ENCODE measurements around the gene SBNO2.
A peak's percentile ranks its signal among the peaks of the same experiment; 100 is the strongest.

Gene SBNO2

DNA sequence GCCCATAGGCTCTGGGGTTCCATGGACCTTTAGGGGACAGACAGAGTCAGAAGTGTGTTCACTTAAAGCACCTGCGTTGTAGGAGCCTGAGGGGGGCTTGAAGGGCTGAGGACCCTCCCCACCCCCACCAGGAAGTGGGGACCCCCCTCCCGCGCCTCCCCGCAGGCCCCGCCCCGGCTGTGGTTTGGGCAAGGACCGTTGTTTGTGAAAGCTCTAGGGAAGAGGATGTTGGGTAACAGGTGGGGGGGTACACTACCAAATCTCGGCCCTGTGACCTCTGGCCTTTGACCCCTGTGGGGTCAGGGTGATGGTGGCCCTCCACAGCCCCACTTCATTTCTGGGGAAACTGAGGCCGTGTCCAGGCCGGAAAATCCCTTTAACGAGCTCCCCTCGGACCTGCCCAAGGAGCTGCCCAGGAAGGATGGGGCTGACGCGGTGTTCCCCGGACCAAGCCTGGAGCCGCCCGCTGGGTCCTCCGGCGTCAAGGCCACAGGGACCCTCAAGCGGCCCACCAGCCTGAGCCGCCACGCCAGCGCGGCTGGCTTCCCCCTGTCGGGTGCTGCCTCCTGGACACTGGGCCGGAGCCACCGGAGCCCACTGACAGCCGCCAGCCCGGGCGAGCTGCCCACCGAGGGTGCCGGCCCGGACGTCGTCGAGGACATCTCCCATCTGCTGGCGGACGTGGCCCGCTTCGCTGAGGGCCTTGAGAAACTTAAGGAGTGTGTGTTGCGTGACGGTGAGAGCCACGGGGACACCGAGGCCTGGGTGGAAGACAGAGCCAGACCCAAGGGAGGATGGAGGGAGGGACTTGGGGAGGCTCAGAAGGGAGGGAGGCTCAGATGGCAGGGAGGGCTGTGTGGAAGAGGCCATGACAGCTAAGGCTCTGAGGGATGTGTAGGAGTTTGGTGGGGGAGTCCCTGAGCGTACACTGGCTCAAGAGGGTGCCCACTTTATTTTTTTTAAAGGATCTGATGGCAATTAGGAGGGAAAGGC, 105.8 kb downstream of the SBNO2 start:
- DNase-seq, result no peak

DNA sequence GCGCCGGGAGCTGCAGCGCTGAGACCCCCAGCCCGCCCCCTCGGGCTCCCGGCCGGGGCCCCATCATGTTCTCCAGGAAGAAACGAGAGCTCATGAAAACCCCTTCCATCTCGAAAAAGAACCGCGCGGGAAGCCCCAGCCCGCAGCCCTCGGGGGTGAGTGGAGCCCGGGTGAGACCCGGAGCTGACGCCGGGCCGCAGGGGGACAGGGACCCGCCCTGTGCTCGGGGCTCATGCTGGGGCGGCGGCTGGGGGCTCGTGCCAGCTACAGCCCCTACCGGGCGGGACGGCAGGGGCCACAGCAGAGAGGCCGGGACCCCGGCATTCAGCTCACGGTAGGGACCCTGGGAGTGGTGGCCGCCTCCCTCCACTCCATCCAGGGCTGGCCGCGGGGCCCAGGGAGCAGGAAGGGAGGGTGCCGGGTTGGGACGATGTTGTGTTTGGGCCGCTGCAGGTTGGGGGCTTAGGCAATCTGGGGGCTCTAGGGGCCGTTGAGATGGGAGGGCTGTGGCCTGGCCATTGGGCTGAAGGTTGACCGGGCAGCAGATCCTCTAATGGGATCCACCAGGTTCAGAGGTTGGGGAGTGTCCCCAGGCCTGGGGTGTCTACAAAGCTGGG, 106.6 kb downstream of the SBNO2 start:
- no peak for DNase-seq

DNA sequence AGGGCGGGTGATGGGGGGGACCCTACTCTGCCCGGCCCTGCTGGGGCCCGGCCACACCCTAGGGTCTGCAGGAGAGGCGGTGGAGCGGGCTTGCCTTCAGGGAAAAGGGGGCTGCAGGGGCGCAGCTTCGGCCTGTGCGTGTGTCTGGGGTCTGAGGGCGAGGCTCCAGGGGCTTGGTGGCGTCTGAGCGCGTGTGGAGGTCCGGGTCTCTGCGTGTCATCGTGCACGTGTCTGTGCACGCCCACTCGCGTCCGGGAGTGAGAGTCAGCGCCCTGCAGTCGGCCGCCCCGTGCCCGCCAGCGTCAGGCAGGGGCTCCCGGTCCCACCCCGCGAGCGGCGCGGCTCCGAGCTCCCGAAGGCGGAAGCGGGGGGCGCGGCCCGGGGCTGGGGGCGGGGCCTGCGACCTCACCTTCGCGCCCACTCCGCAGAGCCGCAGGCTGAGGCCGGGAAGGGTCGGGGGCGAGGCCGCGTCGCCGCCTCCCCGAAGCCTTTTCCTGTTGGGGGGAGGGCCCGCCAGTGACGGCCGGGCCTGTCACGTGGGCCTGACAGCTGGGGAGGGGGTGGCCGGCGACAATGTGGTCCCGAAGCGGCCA, 107.2 kb downstream of the SBNO2 start, which contains the start of gene ARHGAP45:
Gene ARHGAP45, plus strand, starts transcription at position 420 of the 593 bp plus-strand sequence. CDS start 239 bp downstream, outside the sequence.
- no peak for DNase-seq

DNA sequence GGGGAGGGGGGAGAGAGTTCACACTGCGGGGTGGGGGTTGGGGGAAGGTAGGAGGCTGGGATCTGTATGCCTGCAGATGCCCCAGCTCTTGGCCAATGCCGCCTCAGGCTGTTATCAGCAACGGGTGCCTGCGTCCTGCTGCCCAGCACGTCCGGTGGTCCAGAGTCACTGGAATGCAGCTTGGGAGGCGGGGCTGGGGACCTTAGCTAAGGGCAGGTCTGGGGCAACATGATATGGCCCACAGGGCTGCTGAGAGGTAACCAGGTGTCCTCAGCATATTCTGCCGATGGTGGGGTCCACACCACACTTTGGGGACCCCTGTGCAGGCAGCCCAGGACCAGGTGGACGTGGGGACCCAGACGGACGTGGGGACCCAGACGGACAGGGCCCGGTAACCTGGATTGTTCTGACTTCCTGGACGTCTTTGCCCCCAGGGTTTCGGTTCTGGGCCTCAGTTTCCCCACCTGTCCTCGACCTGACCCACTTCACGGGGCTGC, 107.8 kb downstream of the SBNO2 start:
- no peak for DNase-seq

DNA sequence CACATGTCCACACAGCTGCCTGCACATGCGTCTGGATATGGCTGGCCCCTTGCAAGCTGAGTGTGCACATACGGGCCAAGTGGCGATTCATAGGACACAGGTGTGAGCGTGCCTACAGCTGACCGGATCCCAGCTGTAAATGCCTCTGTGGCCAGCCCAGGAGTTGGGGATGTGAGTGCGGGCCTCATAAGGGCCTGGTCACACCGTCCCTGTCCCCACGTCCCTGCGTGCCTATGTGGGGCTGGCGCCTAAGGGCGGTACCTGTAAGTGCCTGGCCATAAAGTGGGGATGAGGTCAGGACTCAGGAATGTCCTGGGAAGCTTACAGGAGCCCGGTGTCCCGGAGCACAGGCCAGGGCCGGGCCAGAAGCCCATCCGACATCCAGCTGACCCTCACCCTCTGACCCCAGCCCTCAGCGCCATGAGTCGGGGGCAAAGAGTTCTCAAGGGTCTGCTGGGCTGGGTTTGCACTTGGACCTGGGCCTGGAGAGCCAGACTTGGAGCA, 108.4 kb downstream of the SBNO2 start:
- no peak for DNase-seq

DNA sequence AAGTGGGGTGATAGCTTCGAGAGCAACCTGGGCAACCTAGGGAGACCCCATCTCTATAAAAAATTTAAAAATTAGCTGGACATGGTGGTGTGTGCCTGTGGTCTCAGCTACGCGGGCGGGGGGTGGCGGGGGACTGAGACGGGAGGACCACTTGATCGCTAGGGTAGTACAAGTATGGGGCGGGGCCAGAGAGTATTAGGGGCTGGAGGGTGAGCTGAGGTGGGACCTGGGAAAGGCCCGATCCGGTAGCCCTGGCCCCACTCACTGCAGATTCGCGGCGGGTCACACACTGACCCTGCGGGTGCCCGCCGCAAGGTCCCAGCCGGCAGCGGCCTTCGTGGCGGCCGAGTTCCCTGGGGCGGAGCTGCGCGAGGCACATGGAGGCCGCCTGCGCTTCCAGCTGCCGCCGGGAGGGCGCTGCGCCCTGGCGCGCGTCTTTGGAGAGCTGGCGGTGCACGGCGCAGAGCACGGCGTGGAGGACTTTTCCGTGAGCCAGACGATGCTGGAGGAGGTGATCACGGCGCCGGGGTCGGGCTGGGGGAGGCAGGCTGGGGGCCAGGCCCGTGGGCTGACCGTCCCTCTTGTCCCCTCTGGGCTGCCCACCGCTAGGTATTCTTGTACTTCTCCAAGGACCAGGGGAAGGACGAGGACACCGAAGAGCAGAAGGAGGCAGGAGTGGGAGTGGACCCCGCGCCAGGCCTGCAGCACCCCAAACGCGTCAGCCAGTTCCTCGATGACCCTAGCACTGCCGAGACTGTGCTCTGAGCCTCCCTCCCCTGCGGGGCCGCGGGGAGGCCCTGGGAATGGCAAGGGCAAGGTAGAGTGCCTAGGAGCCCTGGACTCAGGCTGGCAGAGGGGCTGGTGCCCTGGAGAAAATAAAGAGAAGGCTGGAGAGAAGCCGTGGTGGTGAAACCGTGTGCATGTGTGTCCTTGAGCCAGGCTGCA, 109.1 kb downstream of the SBNO2 start:
- DNase-seq, result peak; percentile 54

DNA sequence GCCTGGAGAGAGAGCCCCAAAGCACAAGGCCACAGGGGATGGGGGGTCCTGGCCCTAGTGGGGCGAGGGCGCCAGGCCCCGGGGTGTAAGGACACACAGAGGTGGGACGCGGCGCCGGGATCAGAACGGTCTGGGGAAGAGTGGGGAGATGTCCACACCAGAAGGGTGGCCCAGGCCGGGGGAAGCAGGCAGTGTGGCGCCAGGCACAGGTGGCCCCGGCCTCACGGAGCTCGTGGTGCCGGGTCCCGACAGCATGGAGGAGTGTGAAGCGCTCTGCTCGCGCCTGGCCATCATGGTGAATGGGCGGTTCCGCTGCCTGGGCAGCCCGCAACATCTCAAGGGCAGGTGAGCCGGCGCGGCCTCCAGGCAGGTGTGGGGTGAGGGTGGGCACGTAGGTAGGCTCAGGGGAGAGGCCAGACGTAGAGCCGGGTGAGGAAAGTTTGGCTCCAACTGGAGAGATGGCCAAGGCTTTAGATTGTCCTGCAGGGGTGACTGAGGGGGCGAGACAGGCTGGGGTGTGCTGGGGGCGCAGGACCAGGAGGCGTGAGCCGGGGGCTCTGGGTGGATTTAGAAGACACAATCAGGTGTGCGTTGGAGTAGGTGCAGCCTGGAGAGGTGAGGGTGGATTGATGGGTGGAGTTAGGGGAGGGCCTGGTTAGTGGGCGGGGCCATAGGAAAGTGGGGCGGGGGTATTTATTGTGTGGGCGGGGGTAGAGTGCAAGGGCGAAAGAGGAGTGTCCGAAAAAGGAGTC, 110.0 kb downstream of the SBNO2 start:
- no peak for DNase-seq

DNA sequence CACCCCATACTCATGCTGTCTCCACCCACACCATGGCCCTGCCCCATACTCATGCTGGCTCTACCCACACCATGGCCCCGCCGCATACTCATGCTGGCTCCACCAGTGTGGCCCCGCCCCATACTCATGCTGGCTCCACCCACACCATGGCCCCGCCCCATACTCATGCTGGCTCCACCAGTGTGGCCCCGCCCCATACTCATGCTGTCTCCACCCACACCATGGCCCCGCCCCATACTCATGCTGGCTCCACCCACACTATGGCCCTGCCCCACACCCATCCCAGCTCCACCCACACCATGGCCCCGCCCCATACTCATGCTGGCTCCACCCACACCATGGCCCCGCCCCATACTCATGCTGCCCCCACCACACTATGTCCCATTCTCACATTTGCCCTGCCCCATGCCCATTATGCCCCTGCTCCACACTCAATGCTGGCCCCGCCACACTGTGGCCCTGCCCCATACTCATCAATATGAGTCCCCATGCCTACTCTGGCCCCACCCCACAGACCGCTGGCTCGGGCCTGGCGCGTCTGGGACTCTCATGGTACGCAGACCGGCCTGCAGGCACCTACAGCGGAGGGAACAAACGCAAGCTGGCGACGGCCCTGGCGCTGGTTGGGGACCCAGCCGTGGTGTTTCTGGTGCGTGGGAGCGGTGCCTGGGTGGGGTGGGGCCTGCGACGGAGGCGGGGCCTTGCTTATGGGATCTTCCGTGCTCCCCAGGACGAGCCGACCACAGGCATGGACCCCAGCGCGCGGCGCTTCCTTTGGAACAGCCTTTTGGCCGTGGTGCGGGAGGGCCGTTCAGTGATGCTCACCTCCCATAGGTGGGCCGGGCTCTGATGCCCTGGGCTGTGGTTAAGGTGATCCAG, 110.8 kb downstream of the SBNO2 start:
- no peak for DNase-seq

DNA sequence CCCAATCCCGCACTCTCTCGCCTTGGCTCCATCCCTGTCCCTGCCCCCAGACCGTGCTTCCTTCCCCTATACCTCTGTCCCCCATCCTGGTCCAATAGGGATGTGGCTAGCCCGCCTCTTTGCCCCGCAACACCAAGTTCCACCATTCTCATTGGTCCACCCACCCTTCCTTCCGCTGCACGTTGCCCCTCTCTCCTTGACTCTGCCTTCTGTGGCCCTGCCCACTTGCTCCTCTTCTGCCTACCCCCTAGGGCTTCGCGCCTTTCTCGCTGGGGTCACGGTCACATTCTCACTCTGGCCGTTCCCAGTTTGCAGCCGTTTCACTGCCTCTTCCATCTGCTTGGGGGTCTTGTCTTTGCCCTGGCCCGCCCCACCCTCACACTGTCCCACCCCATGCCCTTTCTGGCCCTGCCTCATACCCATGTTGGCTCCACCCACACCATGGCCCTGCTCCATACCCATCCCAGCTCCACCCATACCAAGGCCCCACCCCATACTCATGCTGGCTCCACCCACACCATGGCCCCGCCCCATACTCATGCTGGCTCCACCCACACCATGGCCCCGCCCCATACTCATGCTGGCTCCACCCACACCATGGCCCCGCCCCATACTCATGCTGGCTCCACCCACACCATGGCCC, 111.6 kb downstream of the SBNO2 start:
- DNase-seq, result no peak

DNA sequence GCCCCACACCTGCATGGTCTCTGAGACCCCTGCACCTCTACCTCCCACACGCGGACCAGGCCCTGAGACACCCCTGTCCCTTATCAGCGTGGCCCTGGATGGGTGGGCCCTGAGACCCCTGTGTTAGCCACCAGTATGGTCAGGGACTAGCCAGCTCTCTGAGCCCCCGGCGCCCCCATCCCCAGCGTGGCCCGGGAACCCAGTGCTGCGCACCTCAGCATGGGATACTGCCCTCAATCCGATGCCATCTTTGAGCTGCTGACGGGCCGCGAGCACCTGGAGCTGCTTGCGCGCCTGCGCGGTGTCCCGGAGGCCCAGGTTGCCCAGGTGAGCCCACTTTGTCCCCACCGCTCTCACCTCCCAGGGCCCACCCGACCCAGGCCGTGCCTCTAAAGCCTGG, 112.1 kb downstream of the SBNO2 start:
- DNase-seq, result no peak

DNA sequence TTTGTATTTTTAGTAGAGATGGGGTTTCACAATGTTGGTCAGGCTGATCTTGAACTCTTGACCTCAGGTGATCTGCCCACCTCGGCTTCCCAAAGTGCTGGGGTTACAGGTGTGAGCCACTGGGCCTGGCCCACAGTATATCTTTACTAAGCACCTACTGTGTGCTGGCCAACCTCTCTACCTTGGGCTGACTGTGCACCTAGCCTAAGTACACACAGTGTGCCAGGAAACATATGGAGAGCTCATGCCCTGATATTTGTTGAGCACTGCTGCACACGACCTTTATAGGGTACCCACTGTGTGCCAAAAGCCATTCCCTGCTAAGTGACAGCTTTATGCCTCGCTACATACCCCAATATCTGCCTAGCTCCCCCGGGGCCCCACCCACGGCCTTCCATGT, 113.4 kb downstream of the SBNO2 start:
- no peak for DNase-seq

DNA sequence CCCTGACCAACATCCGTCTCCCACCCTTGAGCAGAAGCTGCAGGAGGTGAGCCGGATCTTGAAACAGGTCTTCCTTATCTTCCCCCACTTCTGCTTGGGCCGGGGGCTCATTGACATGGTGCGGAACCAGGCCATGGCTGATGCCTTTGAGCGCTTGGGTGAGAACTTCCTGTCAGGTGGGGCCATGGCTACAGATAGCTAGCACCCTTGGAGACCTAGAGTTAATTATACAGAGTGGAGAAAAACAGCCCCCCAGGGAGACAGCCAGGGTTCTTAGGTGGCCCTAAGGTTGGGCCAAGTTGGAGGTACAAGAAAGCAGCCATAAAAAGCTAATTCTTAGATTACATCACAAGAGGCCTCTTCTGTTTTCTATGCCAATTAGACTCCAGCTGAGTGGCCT, 116.0 kb downstream of the SBNO2 start:
- no peak for DNase-seq

All from NCI-H1105 treated with DMSO at 0.1 percent for 48 hours (cell line).